GM12878 (cell line): ENCODE data around the gene PRX. TPM values are rescaled to one million over a fixed set of nuclear protein-coding genes. Genes with fewer than 3 reads are reported as not detected.
A peak's percentile ranks its signal among the peaks of the same experiment; 100 is the strongest.

Experiments used
- BCL11A ChIP-seq: IDR thresholded peaks from 2 replicates; pipeline ENCODE4 v1.6.1; 2011; ENCODE audit warnings: low read depth, low read length
- CREB1 ChIP-seq: IDR thresholded peaks from 2 replicates; pipeline ENCODE4 v1.6.1; 2012; ENCODE audit warnings: low read depth, mild to moderate bottlenecking, inconsistent platforms
- CREM ChIP-seq: IDR thresholded peaks from 2 replicates; pipeline ENCODE4 v1.6.1; 2014; ENCODE audit warnings: antibody characterized with exemption, low read depth
- EP300 ChIP-seq, 2 experiments: fragments of 150-350 bp in 1 of 2; IDR thresholded peaks; 2 replicates each; pipeline ENCODE4 v1.6.1; 2011 to 2012; ENCODE audit warnings: low read depth in 2 of 2, low read length in 2 of 2, borderline replicate concordance in 1 of 2, improper control_type of control experiment in 1 of 2, inconsistent platforms in 1 of 2; ENCODE audit not compliant: control insufficient read depth in 1 of 2
- ESRRA ChIP-seq: IDR thresholded peaks from 2 replicates; pipeline ENCODE4 v1.6.1; 2012; ENCODE audit warnings: mild to moderate bottlenecking, low read length, improper control_type of control experiment
- HDGF ChIP-seq: fragments of 450-650 bp; IDR thresholded peaks from 2 replicates; pipeline ENCODE4 v1.6.1; 2016; ENCODE audit warnings: antibody characterized with exemption
- PKNOX1 ChIP-seq: fragments of 450-650 bp; IDR thresholded peaks from 2 replicates; pipeline ENCODE4 v1.6.1; 2016; ENCODE audit warnings: mild to moderate bottlenecking
- POLR2AphosphoS2 ChIP-seq: IDR thresholded peaks from 2 replicates; pipeline ENCODE4 v1.6.1; 2011; ENCODE audit warnings: low read depth, mild to moderate bottlenecking, low read length, improper control_type of control experiment, moderate library complexity
- REST ChIP-seq: IDR thresholded peaks from 2 replicates; pipeline ENCODE4 v1.6.1; 2012; ENCODE audit warnings: mild to moderate bottlenecking, low read depth, low read length
- RFX5 ChIP-seq: IDR thresholded peaks from 2 replicates; pipeline ENCODE4 v1.6.1; 2011; ENCODE audit warnings: low read depth, low read length, improper control_type of control experiment
- RUNX3 ChIP-seq: IDR thresholded peaks from 2 replicates; pipeline ENCODE4 v1.6.1; 2012; ENCODE audit warnings: low read length, inconsistent platforms
- ZNF622 ChIP-seq: fragments of 450-650 bp; IDR thresholded peaks from 2 replicates; pipeline ENCODE4 v1.6.1; 2017; ENCODE audit warnings: mild to moderate bottlenecking, inconsistent platforms
- ZSCAN29 ChIP-seq: fragments of 450-650 bp; IDR thresholded peaks from 2 replicates; pipeline ENCODE4 v1.6.1; 2017; ENCODE audit warnings: mild to moderate bottlenecking, moderate library complexity
- ZZZ3 ChIP-seq: IDR thresholded peaks from 2 replicates; pipeline ENCODE4 v1.6.1; 2011; ENCODE audit warnings: low read depth; ENCODE audit not compliant: control insufficient read depth, insufficient read length
- polyA plus RNA-seq, 11 experiments: library from polyadenylated mRNA; depleted of rRNA in 4 of 11; unstranded in 6 of 11; stranded (reverse) in 5 of 11; fragments of >200 nt; fragmentation: Nextera tagmentation in 4 of 11; fragmentation: Illumina TruSeq in 1 of 11; extraction: Ambion mirVana in 4 of 11; extraction: Trizol in 1 of 11; gene quantifications; 1 replicate in 1 of 11; 2 replicates in 10 of 11; pipeline versions ENCODE4 v1.2.1 to v1.2.3, GENCODE V29; 2011 to 2016; ENCODE audit warnings: inconsistent platforms in 2 of 11, missing spikeins in 2 of 11, low read depth in 1 of 11
- total RNA-seq, 4 experiments: library from RNA; depleted of rRNA in 3 of 4; stranded (reverse); fragments of >200 nt in 3 of 4; fragmentation: Illumina TruSeq in 1 of 4; extraction: Trizol in 1 of 4; gene quantifications; 2 replicates each; pipeline versions ENCODE4 v1.2.1 to v1.2.3, GENCODE V29; 2013 to 2021
- TF ChIP-seq, protein P1 (sequence below): fragments of 450-650 bp; IDR thresholded peaks from 2 replicates; pipeline ENCODE4 v1.6.1; 2017; ENCODE audit warnings: mild to moderate bottlenecking, moderate library complexity
- TF ChIP-seq, protein P2 (sequence below): fragments of 450-650 bp; conservative IDR thresholded peaks from 2 replicates; pipeline ENCODE4 v1.6.1; 2017; ENCODE audit warnings: mild to moderate bottlenecking, moderate library complexity
- TF ChIP-seq, protein P3 (sequence below): fragments of 450-650 bp; IDR thresholded peaks from 2 replicates; pipeline ENCODE4 v1.6.1; 2018; ENCODE audit warnings: mild to moderate bottlenecking, low read depth, moderate library complexity; ENCODE audit not compliant: partially characterized antibody

PRX gene
- total and polyA plus RNA-seq, 10 of the 15 experiments (the other 5 are each of a cell fraction or from before 2014, with no cell fraction given), result 0.02 to 1.4 (median 0.54) TPM; not detected in 1

GRCh38 chr19:40358773-40359172 is 54.4 kb downstream of the PRX start (continued):
- TF ChIP-seq, protein P1, sequence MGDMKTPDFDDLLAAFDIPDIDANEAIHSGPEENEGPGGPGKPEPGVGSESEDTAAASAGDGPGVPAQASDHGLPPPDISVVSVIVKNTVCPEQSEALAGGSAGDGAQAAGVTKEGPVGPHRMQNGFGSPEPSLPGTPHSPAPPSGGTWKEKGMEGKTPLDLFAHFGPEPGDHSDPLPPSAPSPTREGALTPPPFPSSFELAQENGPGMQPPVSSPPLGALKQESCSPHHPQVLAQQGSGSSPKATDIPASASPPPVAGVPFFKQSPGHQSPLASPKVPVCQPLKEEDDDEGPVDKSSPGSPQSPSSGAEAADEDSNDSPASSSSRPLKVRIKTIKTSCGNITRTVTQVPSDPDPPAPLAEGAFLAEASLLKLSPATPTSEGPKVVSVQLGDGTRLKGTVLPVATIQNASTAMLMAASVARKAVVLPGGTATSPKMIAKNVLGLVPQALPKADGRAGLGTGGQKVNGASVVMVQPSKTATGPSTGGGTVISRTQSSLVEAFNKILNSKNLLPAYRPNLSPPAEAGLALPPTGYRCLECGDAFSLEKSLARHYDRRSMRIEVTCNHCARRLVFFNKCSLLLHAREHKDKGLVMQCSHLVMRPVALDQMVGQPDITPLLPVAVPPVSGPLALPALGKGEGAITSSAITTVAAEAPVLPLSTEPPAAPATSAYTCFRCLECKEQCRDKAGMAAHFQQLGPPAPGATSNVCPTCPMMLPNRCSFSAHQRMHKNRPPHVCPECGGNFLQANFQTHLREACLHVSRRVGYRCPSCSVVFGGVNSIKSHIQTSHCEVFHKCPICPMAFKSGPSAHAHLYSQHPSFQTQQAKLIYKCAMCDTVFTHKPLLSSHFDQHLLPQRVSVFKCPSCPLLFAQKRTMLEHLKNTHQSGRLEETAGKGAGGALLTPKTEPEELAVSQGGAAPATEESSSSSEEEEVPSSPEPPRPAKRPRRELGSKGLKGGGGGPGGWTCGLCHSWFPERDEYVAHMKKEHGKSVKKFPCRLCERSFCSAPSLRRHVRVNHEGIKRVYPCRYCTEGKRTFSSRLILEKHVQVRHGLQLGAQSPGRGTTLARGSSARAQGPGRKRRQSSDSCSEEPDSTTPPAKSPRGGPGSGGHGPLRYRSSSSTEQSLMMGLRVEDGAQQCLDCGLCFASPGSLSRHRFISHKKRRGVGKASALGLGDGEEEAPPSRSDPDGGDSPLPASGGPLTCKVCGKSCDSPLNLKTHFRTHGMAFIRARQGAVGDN, result no peak
- TF ChIP-seq RUNX3, result peak; percentile 98
- TF ChIP-seq EP300 (IDR thresholded peaks at IDR 0.05; ENCODE audit: borderline replicate concordance in 1 of 2, control insufficient read depth in 1 of 2, low read depth in 2 of 2, low read length in 2 of 2), result peak; percentile 38 to 70; a peak in 3 of 4 replicates
- no peak for TF ChIP-seq REST
- peak; percentile 76 for TF ChIP-seq CREM
- no peak for TF ChIP-seq ZSCAN29
- peak; percentile 42; the same call in 1 of the 2 replicates for TF ChIP-seq CREB1
- TF ChIP-seq HDGF, result no peak
- TF ChIP-seq PKNOX1, result no peak
- TF ChIP-seq, protein P2, sequence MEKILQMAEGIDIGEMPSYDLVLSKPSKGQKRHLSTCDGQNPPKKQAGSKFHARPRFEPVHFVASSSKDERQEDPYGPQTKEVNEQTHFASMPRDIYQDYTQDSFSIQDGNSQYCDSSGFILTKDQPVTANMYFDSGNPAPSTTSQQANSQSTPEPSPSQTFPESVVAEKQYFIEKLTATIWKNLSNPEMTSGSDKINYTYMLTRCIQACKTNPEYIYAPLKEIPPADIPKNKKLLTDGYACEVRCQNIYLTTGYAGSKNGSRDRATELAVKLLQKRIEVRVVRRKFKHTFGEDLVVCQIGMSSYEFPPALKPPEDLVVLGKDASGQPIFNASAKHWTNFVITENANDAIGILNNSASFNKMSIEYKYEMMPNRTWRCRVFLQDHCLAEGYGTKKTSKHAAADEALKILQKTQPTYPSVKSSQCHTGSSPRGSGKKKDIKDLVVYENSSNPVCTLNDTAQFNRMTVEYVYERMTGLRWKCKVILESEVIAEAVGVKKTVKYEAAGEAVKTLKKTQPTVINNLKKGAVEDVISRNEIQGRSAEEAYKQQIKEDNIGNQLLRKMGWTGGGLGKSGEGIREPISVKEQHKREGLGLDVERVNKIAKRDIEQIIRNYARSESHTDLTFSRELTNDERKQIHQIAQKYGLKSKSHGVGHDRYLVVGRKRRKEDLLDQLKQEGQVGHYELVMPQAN, result no peak
- no peak for TF ChIP-seq ZZZ3
- no peak for TF ChIP-seq RFX5
- TF ChIP-seq ZNF622, result no peak
- TF ChIP-seq POLR2AphosphoS2, result no peak
- no peak for TF ChIP-seq ESRRA
- TF ChIP-seq, protein P3, sequence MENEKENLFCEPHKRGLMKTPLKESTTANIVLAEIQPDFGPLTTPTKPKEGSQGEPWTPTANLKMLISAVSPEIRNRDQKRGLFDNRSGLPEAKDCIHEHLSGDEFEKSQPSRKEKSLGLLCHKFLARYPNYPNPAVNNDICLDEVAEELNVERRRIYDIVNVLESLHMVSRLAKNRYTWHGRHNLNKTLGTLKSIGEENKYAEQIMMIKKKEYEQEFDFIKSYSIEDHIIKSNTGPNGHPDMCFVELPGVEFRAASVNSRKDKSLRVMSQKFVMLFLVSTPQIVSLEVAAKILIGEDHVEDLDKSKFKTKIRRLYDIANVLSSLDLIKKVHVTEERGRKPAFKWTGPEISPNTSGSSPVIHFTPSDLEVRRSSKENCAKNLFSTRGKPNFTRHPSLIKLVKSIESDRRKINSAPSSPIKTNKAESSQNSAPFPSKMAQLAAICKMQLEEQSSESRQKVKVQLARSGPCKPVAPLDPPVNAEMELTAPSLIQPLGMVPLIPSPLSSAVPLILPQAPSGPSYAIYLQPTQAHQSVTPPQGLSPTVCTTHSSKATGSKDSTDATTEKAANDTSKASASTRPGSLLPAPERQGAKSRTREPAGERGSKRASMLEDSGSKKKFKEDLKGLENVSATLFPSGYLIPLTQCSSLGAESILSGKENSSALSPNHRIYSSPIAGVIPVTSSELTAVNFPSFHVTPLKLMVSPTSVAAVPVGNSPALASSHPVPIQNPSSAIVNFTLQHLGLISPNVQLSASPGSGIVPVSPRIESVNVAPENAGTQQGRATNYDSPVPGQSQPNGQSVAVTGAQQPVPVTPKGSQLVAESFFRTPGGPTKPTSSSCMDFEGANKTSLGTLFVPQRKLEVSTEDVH, result no peak
- TF ChIP-seq BCL11A, result peak; percentile 81; the same call in 1 of the 2 replicates
